ENCODE data around the gene NOSTRIN.
A peak's percentile ranks its signal among the peaks of the same experiment; 100 is the strongest.
"Not testable (repeated sequence)": the region's sequence is repeated elsewhere in the genome, so short reads cannot be mapped to it uniquely, and the experiment has no call there.

Gene NOSTRIN

GRCh38 chr2:168819050-168819715 is 16.7 kb downstream of the NOSTRIN start:
- no peak for DNase-seq

- peak in 1 of 56 donors; percentile 1 for DNase-seq
Observed at GRCh38 chr2:168819829-168820489, 17.5 kb downstream of the NOSTRIN start.

- no peak for DNase-seq
Observed at GRCh38 chr2:168821577-168821976, 19.1 kb downstream of the NOSTRIN start.

- no peak for DNase-seq
Observed at GRCh38 chr2:168821992-168822391, 19.6 kb downstream of the NOSTRIN start.

GRCh38 chr2:168825126-168825525 is 22.7 kb downstream of the NOSTRIN start:
- DNase-seq: no peak

GRCh38 chr2:168830958-168831357 is 28.5 kb downstream of the NOSTRIN start:
- DNase-seq: no peak

GRCh38 chr2:168831662-168832061 is 29.2 kb downstream of the NOSTRIN start:
- no peak for DNase-seq

GRCh38 chr2:168835969-168836368 is 33.5 kb downstream of the NOSTRIN start:
- DNase-seq: no peak

- no peak for DNase-seq
Observed at GRCh38 chr2:168841445-168841844, 39.0 kb downstream of the NOSTRIN start.

GRCh38 chr2:168843253-168843652 is 40.8 kb downstream of the NOSTRIN start:
- no peak for DNase-seq

GRCh38 chr2:168848225-168848624 is 45.8 kb downstream of the NOSTRIN start:
- no peak for DNase-seq

- DNase-seq: peak in 3 of 56 donors; percentile 0 to 5 (median 4)
Observed at GRCh38 chr2:168849610-168850009, 47.2 kb downstream of the NOSTRIN start.

- no peak for DNase-seq
Observed at GRCh38 chr2:168850846-168851245, 48.4 kb downstream of the NOSTRIN start.

GRCh38 chr2:168851674-168852320 is 49.4 kb downstream of the NOSTRIN start:
- DNase-seq: peak in 6 of 56 donors; percentile 0 to 5 (median 2)

- no peak for DNase-seq
Observed at GRCh38 chr2:168852481-168852880, 50.0 kb downstream of the NOSTRIN start.

GRCh38 chr2:168853471-168853870 is 51.0 kb downstream of the NOSTRIN start:
- DNase-seq: no peak

GRCh38 chr2:168854651-168855050 is 52.2 kb downstream of the NOSTRIN start:
- no peak for DNase-seq

GRCh38 chr2:168855601-168856000 is 53.2 kb downstream of the NOSTRIN start:
- DNase-seq: no peak

- no peak for DNase-seq
Observed at GRCh38 chr2:168858146-168858545, 55.7 kb downstream of the NOSTRIN start.

GRCh38 chr2:168867164-168867563 is 64.7 kb downstream of the NOSTRIN start:
- DNase-seq: not testable (repeated sequence)

GRCh38 chr2:168870369-168870768 is 67.9 kb downstream of the NOSTRIN start:
- not testable (repeated sequence) for DNase-seq

- not testable (repeated sequence) for DNase-seq
Observed at GRCh38 chr2:168870824-168871223, 68.4 kb downstream of the NOSTRIN start.

Measured in amygdala (tissue), 56 donors.